GM12878 (cell line): ENCODE results near the gene PARP1. TPM values are rescaled to one million over a fixed set of nuclear protein-coding genes. Genes with fewer than 3 reads are reported as not detected.

Experiments
- ATAC-seq: fragments of 200-7000 bp; cut with Tn5 transposase; 3 replicates; pipeline ENCODE4 v1.9.1; 2020; ENCODE audit warnings: mild to moderate bottlenecking, moderate library complexity
- BruUV-seq: library from RNA; stranded (reverse); fragments of 400-500 nt; replicated peaks from 2 replicates; lab custom pipeline; 2021; lab: Mats Ljungman, UMichigan
- CTCF ChIA-PET: fragments of 300-600 bp; sonication (Branson Sonifier 250); formaldehyde crosslinking; extraction: SDS; loops from one replicate; lab custom pipeline; 2021; ENCODE audit warnings: inconsistent platforms; lab: Yijun Ruan, JAX
- POLR2A ChIA-PET: fragments of 350-600 bp; formaldehyde crosslinking; extraction: SDS; loops from one replicate; lab custom pipeline; 2021; ENCODE audit warnings: inconsistent platforms; lab: Charles Lee
- RAD21 ChIA-PET: fragments of 300-600 bp; sonication (Branson Sonifier 250); formaldehyde crosslinking; loops from one replicate; lab custom pipeline; 2023; ENCODE audit warnings: antibody characterized with exemption; ENCODE audit not compliant: unreplicated experiment; lab: Charles Lee
- SMC1A ChIA-PET: fragments of 300-600 bp; sonication (Branson Sonifier 250); formaldehyde crosslinking; loops from one replicate; lab custom pipeline; 2023; ENCODE audit not compliant: unreplicated experiment, uncharacterized antibody; lab: Charles Lee
- DNase-seq: peaks from one replicate; pipeline ENCODE4 v3.0.0-alpha.2; 2011; ENCODE audit warnings: low read depth, low spot score
- FAIRE-seq: peaks from 3 replicates; lab custom pipeline; 2011; peaks lifted over from hg19 to GRCh38; lab: Jason Lieb, UNC
- H2AFZ ChIP-seq: 2 replicates; pipeline ENCODE4 v1.6.0; 2011; ENCODE audit warnings: low read depth, low read length, control low read depth; ENCODE audit not compliant: control insufficient read depth
- H3K27ac ChIP-seq: 2 replicates; pipeline ENCODE4 v1.5.1; 2011; ENCODE audit warnings: control low read depth; ENCODE audit not compliant: control insufficient read depth, insufficient read depth
- H3K27me3 ChIP-seq, 2 experiments: replicated peaks in 1 of 2; 2 replicates each; pipeline versions ENCODE4 v1.6.0 to v1.6.1; 2011; ENCODE audit warnings: low read length in 1 of 2; ENCODE audit not compliant: control insufficient read depth in 2 of 2, insufficient read depth in 2 of 2
- H3K36me3 ChIP-seq, 2 experiments: 2 replicates each; pipeline ENCODE4 v1.5.1; 2011; ENCODE audit warnings: low read length in 1 of 2; ENCODE audit not compliant: control insufficient read depth in 2 of 2, insufficient read depth in 2 of 2
- H3K4me1 ChIP-seq: 2 replicates; pipeline ENCODE4 v1.6.1; 2011; ENCODE audit warnings: mild to moderate bottlenecking, low read length, moderate library complexity, mixed read lengths; ENCODE audit not compliant: control insufficient read depth, insufficient read depth
- H3K4me2 ChIP-seq: 2 replicates; pipeline ENCODE4 v1.6.0; 2011; ENCODE audit warnings: control low read depth; ENCODE audit not compliant: control insufficient read depth, insufficient read depth
- H3K4me3 ChIP-seq: fragments of 200-600 bp; sonication (generic); 2 replicates; pipeline ENCODE4 v1.5.1; 2016
- H3K79me2 ChIP-seq: 2 replicates; pipeline ENCODE4 v1.6.0; 2011; ENCODE audit warnings: low read length; ENCODE audit not compliant: control insufficient read depth, insufficient read depth
- H3K9ac ChIP-seq: 2 replicates; pipeline ENCODE4 v1.8.0; 2011; ENCODE audit warnings: low read length, control low read depth, mixed read lengths; ENCODE audit not compliant: control insufficient read depth, insufficient read depth
- H3K9me3 ChIP-seq: replicated peaks from 3 replicates; pipeline ENCODE4 v1.5.1; 2011; ENCODE audit warnings: mild to moderate bottlenecking, low read length; ENCODE audit not compliant: control insufficient read depth, insufficient read depth
- H4K20me1 ChIP-seq: 2 replicates; pipeline ENCODE4 v1.6.0; 2011; ENCODE audit not compliant: control insufficient read depth, insufficient read depth
- CHD4 ChIP-seq: fragments of 200-600 bp; sonication (generic); IDR thresholded peaks from 2 replicates; pipeline ENCODE4 v1.6.1; 2016; ENCODE audit warnings: mild to moderate bottlenecking
- CREB1 ChIP-seq: IDR thresholded peaks from 2 replicates; pipeline ENCODE4 v1.6.1; 2012; ENCODE audit warnings: low read depth, mild to moderate bottlenecking, inconsistent platforms
- CREM ChIP-seq: IDR thresholded peaks from 2 replicates; pipeline ENCODE4 v1.6.1; 2014; ENCODE audit warnings: antibody characterized with exemption, low read depth
- ESRRA ChIP-seq: IDR thresholded peaks from 2 replicates; pipeline ENCODE4 v1.6.1; 2012; ENCODE audit warnings: mild to moderate bottlenecking, low read length, improper control_type of control experiment
- LARP7 ChIP-seq: fragments of 450-650 bp; IDR thresholded peaks from 2 replicates; pipeline ENCODE4 v1.6.1; 2017; ENCODE audit warnings: mild to moderate bottlenecking
- MEF2B ChIP-seq: fragments of 450-650 bp; IDR thresholded peaks from 2 replicates; pipeline ENCODE4 v1.6.1; 2018; ENCODE audit warnings: mild to moderate bottlenecking, moderate library complexity; ENCODE audit not compliant: partially characterized antibody, poor library complexity, severe bottlenecking
- MTA2 ChIP-seq: fragments of 450-650 bp; IDR thresholded peaks from 2 replicates; pipeline ENCODE4 v1.6.1; 2016; ENCODE audit warnings: low read depth, mild to moderate bottlenecking, moderate library complexity
- MYB ChIP-seq: fragments of 150-350 bp; IDR thresholded peaks from 2 replicates; pipeline ENCODE4 v1.6.1; 2014; ENCODE audit warnings: mild to moderate bottlenecking, low read depth, low read length, borderline replicate concordance
- SMAD1 ChIP-seq: fragments of 450-650 bp; IDR thresholded peaks from 2 replicates; pipeline ENCODE4 v1.6.1; 2018; ENCODE audit warnings: mild to moderate bottlenecking, low read depth; ENCODE audit not compliant: partially characterized antibody
- SUZ12 ChIP-seq: fragments of 200-600 bp; sonication (generic); IDR thresholded peaks from one replicate; pipeline ENCODE4 v1.6.1; 2018; ENCODE audit warnings: antibody characterized with exemption, mild to moderate bottlenecking; ENCODE audit not compliant: unreplicated experiment
- ZNF24 ChIP-seq: fragments of 450-650 bp; IDR thresholded peaks from 2 replicates; pipeline ENCODE4 v1.6.1; 2017; ENCODE audit warnings: antibody characterized with exemption, mild to moderate bottlenecking
- ZZZ3 ChIP-seq: IDR thresholded peaks from 2 replicates; pipeline ENCODE4 v1.6.1; 2011; ENCODE audit warnings: low read depth; ENCODE audit not compliant: control insufficient read depth, insufficient read length
- WGBS: methylation state at CpG from one replicate; pipeline ENCODE4 v1.1.6; 2016; ENCODE audit warnings: low lambda C conversion rate; ENCODE audit not compliant: insufficient replicate concordance, insufficient coverage; ENCODE audit errors: missing lambda C conversion rate; 5-methylcytosine and 5-hydroxymethylcytosine counted together
- in situ Hi-C: fragments of 300-500 bp; cut with MboI; formaldehyde crosslinking; loops from 9 replicates; pipeline ENCODE4 v1.14.3; 2018; ENCODE audit warnings: mixed read lengths
- intact Hi-C: fragments of 100-400 bp; cut with micrococcal nuclease; formaldehyde crosslinking; loops from one replicate; pipeline ENCODE4 v1.14.2; 2022; ENCODE audit not compliant: unreplicated experiment
- polyA plus RNA-seq, 11 experiments: library from polyadenylated mRNA; depleted of rRNA in 4 of 11; unstranded in 6 of 11; stranded (reverse) in 5 of 11; fragments of >200 nt; fragmentation: Nextera tagmentation in 4 of 11; fragmentation: Illumina TruSeq in 1 of 11; extraction: Ambion mirVana in 4 of 11; extraction: Trizol in 1 of 11; gene quantifications; 1 replicate in 1 of 11; 2 replicates in 10 of 11; pipeline versions ENCODE4 v1.2.1 to v1.2.3, GENCODE V29; 2011 to 2016; ENCODE audit warnings: inconsistent platforms in 2 of 11, missing spikeins in 2 of 11, low read depth in 1 of 11
- total RNA-seq, 4 experiments: library from RNA; depleted of rRNA in 3 of 4; stranded (reverse); fragments of >200 nt in 3 of 4; fragmentation: Illumina TruSeq in 1 of 4; extraction: Trizol in 1 of 4; gene quantifications; 2 replicates each; pipeline versions ENCODE4 v1.2.1 to v1.2.3, GENCODE V29; 2013 to 2021
- TF ChIP-seq, protein P1 (sequence below): IDR thresholded peaks from 2 replicates; pipeline ENCODE4 v1.6.1; 2012; ENCODE audit warnings: low read length, inconsistent platforms
- TF ChIP-seq, protein P2 (sequence below): fragments of 450-650 bp; formaldehyde crosslinking; IDR thresholded peaks from 2 replicates; pipeline ENCODE4 v1.4.0; 2020; ENCODE audit warnings: mild to moderate bottlenecking, moderate library complexity

The PARP1 gene
- total and polyA plus RNA-seq, 10 of the 15 experiments (the other 5 are each of a cell fraction or from before 2014, with no cell fraction given), result 113 to 287 (median 265) TPM

DNA sequence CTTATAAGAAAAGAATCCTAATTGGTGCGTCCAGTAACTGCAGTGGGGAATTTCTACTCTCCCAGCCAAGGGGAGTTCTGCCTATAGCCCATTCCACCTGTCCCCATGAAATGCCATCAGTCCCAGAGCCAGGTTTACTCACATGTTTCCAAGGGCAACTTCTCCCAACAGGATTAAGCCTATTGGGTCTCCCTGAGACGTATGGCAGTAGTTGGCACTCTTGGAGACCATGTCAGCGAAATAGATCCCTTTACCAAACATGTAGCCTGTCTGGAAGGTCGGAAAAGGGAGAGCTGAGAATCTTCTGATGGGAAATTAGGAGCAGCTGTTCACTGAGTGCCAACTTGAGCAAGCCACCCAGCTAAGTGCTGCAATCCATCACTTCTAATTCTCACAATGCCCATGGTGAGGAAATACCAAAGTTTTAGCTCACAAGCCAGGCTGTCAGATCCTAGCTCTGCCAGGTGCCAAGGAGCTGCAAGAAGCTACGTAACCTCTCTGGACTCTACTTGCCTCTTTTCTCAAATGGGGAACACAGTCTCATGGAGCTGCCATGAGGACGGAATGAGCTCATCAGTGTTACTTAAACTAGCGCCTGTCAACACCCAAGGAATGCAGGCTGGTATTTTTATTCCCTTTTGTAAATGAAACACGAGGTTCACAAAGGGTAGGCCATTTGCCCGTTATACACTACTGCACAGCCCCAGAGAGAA lies 43.9 kb downstream of the PARP1 start (continued):
- TF ChIP-seq, protein P1, sequence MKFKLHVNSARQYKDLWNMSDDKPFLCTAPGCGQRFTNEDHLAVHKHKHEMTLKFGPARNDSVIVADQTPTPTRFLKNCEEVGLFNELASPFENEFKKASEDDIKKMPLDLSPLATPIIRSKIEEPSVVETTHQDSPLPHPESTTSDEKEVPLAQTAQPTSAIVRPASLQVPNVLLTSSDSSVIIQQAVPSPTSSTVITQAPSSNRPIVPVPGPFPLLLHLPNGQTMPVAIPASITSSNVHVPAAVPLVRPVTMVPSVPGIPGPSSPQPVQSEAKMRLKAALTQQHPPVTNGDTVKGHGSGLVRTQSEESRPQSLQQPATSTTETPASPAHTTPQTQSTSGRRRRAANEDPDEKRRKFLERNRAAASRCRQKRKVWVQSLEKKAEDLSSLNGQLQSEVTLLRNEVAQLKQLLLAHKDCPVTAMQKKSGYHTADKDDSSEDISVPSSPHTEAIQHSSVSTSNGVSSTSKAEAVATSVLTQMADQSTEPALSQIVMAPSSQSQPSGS, result no peak

DNA sequence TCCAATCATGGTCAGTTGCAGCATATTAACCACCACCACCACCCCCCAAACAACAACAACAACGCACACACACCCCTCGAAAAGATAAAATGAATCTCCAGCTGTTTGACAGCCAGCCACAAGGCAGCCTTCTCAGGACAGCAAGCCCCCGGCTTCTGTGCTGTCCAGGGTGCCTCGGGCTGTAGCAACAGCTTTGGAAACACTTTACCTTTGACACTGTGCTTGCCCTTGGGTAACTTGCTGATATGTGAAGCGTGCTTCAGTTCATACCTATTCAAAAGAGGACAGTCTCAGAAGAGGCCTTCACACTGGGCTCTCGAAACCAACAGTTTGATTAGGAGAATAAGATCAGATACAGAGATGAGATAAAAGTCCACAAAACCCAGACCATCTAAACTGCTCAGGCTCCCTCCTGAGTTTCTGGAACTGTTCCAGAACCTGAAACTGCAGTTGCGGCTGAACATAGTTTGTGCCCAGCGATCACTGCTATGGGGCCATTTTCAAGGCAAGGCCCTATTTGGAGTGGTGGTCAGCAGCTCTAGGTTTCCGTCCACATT lies 44.9 kb downstream of the PARP1 start:
- Histone ChIP-seq H3K36me3 (peaks cover 41 to 49% of the 10 kb centered on the region in 2 experiments), H3K4me1 (no peaks in the 10 kb centered on the region), H3K9me3 (no peaks in the 10 kb centered on the region), H3K4me3 (no peak overlapping the region), H3K27me3 (no peaks in the 10 kb centered on the region), H3K4me2 (no peak overlapping the region), H3K9ac (no peak overlapping the region), H3K79me2 (no peaks in the 10 kb centered on the region), H2AFZ (no peak overlapping the region), H4K20me1 (no peaks in the 10 kb centered on the region), H3K27ac (no peak overlapping the region)
- BruUV-seq, result no TSS peak
- RAD21 ChIA-PET, result interaction anchor here (1.1 to 1.5 kb wide), 2 partner anchors 40 to 42 kb away, joined by 3 to 4 read pairs; no protein-coding TSS in a partner anchor
- no peak for TF ChIP-seq SUZ12
- no peak for TF ChIP-seq ZZZ3
- no peak for TF ChIP-seq MTA2
- no peak for TF ChIP-seq CREB1
- TF ChIP-seq MYB, result no peak
- TF ChIP-seq LARP7, result no peak
- TF ChIP-seq, protein P2, sequence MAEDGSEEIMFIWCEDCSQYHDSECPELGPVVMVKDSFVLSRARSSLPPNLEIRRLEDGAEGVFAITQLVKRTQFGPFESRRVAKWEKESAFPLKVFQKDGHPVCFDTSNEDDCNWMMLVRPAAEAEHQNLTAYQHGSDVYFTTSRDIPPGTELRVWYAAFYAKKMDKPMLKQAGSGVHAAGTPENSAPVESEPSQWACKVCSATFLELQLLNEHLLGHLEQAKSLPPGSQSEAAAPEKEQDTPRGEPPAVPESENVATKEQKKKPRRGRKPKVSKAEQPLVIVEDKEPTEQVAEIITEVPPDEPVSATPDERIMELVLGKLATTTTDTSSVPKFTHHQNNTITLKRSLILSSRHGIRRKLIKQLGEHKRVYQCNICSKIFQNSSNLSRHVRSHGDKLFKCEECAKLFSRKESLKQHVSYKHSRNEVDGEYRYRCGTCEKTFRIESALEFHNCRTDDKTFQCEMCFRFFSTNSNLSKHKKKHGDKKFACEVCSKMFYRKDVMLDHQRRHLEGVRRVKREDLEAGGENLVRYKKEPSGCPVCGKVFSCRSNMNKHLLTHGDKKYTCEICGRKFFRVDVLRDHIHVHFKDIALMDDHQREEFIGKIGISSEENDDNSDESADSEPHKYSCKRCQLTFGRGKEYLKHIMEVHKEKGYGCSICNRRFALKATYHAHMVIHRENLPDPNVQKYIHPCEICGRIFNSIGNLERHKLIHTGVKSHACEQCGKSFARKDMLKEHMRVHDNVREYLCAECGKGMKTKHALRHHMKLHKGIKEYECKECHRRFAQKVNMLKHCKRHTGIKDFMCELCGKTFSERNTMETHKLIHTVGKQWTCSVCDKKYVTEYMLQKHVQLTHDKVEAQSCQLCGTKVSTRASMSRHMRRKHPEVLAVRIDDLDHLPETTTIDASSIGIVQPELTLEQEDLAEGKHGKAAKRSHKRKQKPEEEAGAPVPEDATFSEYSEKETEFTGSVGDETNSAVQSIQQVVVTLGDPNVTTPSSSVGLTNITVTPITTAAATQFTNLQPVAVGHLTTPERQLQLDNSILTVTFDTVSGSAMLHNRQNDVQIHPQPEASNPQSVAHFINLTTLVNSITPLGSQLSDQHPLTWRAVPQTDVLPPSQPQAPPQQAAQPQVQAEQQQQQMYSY (CRISPR knock-in tag), result no peak
- TF ChIP-seq MEF2B, result no peak
- no peak for TF ChIP-seq SMAD1
- TF ChIP-seq ZNF24, result no peak
- no peak for TF ChIP-seq CHD4
- no peak for TF ChIP-seq ESRRA
- no peak for TF ChIP-seq CREM
- in situ Hi-C loops (no loop called here), intact Hi-C loops (no loop called here)
- 99% methylated on average over 9 of the region's 9 CpGs for WGBS
- POLR2A ChIA-PET, result no interaction called here
- CTCF ChIA-PET, result interaction anchor here (0.7 to 1.4 kb wide), 7 partner anchors 17 to 237 kb away, joined by 3 to 4 read pairs (median 3); partner anchors contain the start of gene PARP1
- DNase-seq, result no peak
- no peak for FAIRE-seq
- no peak for ATAC-seq
- SMC1A ChIA-PET, result interaction anchor here (1.0 kb wide), 1 partner anchor 15 kb away, joined by 3 read pairs; no protein-coding TSS in a partner anchor
